NCI-H510A (cell line): ENCODE results near the gene RRAS.
A peak's percentile ranks its signal among the peaks of the same experiment; 100 is the strongest.

Experiments
- DNase-seq: peaks from one replicate; lab custom pipeline; 2025; lab: John Stamatoyannopoulos, UW

Gene RRAS

GRCh38 chr19:49594993-49595818, 44.7 kb downstream of the RRAS start:
- DNase-seq, result no peak

- DNase-seq, result no peak
These were observed 45.6 kb downstream of the RRAS start for GRCh38 chr19:49594157-49594992.

- DNase-seq, result peak; percentile 88
These were observed 46.5 kb downstream of the RRAS start for GRCh38 chr19:49593233-49594113.

- DNase-seq, result no peak
These were observed 47.3 kb downstream of the RRAS start for GRCh38 chr19:49592486-49593232.

GRCh38 chr19:49591731-49592485, 48.0 kb downstream of the RRAS start:
- DNase-seq, result peak; percentile 63

GRCh38 chr19:49590971-49591730, 48.8 kb downstream of the RRAS start, which contains the start of gene PRR12:
Gene PRR12 (plus strand): TSS chr19:49591182. CDS start chr19:49591655, 473 bp downstream.
- DNase-seq, result peak; percentile 72

GRCh38 chr19:49590071-49590970, 49.6 kb downstream of the RRAS start:
- DNase-seq, result peak; percentile 97

GRCh38 chr19:49589502-49589905, 50.4 kb downstream of the RRAS start:
- DNase-seq, result no peak

- DNase-seq, result no peak
These were observed 51.4 kb downstream of the RRAS start for GRCh38 chr19:49588365-49589122.

- no peak for DNase-seq
These were observed 52.7 kb downstream of the RRAS start for GRCh38 chr19:49587227-49587626.
